HEK293T (cell line): ENCODE results near the gene PPP2R5E.
"Not testable (repeated sequence)": the region's sequence is repeated elsewhere in the genome, so short reads cannot be mapped to it uniquely, and the experiment has no call there.

Source experiments
- CTCF ChIA-PET: fragments of 350-600 bp; formaldehyde crosslinking; extraction: SDS; loops from one replicate; lab custom pipeline; 2021; ENCODE audit warnings: antibody characterized with exemption, inconsistent platforms; lab: Yijun Ruan, JAX
- POLR2A ChIA-PET: fragments of 350-600 bp; formaldehyde crosslinking; extraction: SDS; loops from one replicate; lab custom pipeline; 2020; ENCODE audit warnings: antibody characterized with exemption, inconsistent platforms; lab: Yijun Ruan, JAX
- DNase-seq: peaks from one replicate; pipeline ENCODE4 v3.0.0; 2012; ENCODE audit warnings: mixed read lengths; ENCODE audit errors: extremely low spot score
- ARNT ChIP-seq: fragments of 450-650 bp; IDR thresholded peaks from 2 replicates; pipeline ENCODE4 v1.6.1; 2017; ENCODE audit warnings: mild to moderate bottlenecking
- BHLHE40 ChIP-seq: fragments of 450-650 bp; IDR thresholded peaks from 2 replicates; pipeline ENCODE4 v1.6.1; 2016; ENCODE audit warnings: mild to moderate bottlenecking, moderate library complexity, borderline replicate concordance
- CTBP1 ChIP-seq: fragments of 450-650 bp; IDR thresholded peaks from 2 replicates; pipeline ENCODE4 v1.6.1; 2016; ENCODE audit warnings: borderline replicate concordance
- ELF4 ChIP-seq: fragments of 450-650 bp; IDR thresholded peaks from 2 replicates; pipeline ENCODE4 v1.6.1; 2017; ENCODE audit warnings: antibody characterized with exemption
- FOXA1 ChIP-seq: fragments of 450-650 bp; IDR thresholded peaks from 2 replicates; pipeline ENCODE4 v1.6.1; 2016; ENCODE audit warnings: mild to moderate bottlenecking
- FOXK2 ChIP-seq: fragments of 450-650 bp; IDR thresholded peaks from 2 replicates; pipeline ENCODE4 v1.6.1; 2016; ENCODE audit warnings: mild to moderate bottlenecking
- FOXM1 ChIP-seq: fragments of 450-650 bp; IDR thresholded peaks from 2 replicates; pipeline ENCODE4 v1.6.1; 2017; ENCODE audit warnings: mild to moderate bottlenecking, borderline replicate concordance
- HDGF ChIP-seq: fragments of 450-650 bp; IDR thresholded peaks from 2 replicates; pipeline ENCODE4 v1.6.1; 2017; ENCODE audit warnings: antibody characterized with exemption, borderline replicate concordance
- L3MBTL2 ChIP-seq: fragments of 450-650 bp; conservative IDR thresholded peaks from 2 replicates; pipeline ENCODE4 v1.6.1; 2016; ENCODE audit warnings: mild to moderate bottlenecking
- LEF1 ChIP-seq: fragments of 450-650 bp; IDR thresholded peaks from 2 replicates; pipeline ENCODE4 v1.6.1; 2017; ENCODE audit warnings: mild to moderate bottlenecking, borderline replicate concordance
- NFRKB ChIP-seq: fragments of 450-650 bp; IDR thresholded peaks from 2 replicates; pipeline ENCODE4 v1.6.1; 2016; ENCODE audit warnings: mild to moderate bottlenecking, moderate library complexity
- SP1 ChIP-seq: fragments of 450-650 bp; IDR thresholded peaks from 2 replicates; pipeline ENCODE4 v1.6.1; 2017
- SUZ12 ChIP-seq: fragments of 450-650 bp; IDR thresholded peaks from 2 replicates; pipeline ENCODE4 v1.6.1; 2016; ENCODE audit warnings: mild to moderate bottlenecking
- TARDBP ChIP-seq: fragments of 450-650 bp; IDR thresholded peaks from 2 replicates; pipeline ENCODE4 v1.6.1; 2016
- ZNF384 ChIP-seq: fragments of 450-650 bp; IDR thresholded peaks from 2 replicates; pipeline ENCODE4 v1.6.1; 2016
- TF ChIP-seq, protein P1 (sequence below): fragments of 450-650 bp; IDR thresholded peaks from 2 replicates; pipeline ENCODE4 v1.6.1; 2016

PPP2R5E gene

DNA sequence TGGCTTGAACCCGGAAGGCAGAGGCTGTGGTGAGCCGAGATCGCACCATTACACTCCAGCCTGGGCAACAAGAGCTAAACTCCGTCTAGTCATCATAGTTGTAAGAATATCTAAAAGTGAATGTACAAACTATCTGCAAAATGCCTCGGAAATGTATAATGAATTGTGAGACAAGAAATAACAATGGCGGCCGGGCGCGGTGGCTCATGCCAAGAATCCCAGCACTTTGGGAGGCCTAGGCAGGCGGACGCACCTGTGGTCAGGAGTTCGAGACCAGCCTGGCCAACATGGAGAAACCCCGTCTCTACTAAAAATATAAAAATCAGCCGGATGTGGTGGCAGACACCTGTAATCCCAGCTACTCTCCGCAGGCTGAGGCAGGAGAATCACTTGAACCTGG is 9.7 kb downstream of the PPP2R5E start:
- no peak for TF ChIP-seq SUZ12
- no peak for TF ChIP-seq FOXM1
- no peak for TF ChIP-seq HDGF
- TF ChIP-seq, protein P1, sequence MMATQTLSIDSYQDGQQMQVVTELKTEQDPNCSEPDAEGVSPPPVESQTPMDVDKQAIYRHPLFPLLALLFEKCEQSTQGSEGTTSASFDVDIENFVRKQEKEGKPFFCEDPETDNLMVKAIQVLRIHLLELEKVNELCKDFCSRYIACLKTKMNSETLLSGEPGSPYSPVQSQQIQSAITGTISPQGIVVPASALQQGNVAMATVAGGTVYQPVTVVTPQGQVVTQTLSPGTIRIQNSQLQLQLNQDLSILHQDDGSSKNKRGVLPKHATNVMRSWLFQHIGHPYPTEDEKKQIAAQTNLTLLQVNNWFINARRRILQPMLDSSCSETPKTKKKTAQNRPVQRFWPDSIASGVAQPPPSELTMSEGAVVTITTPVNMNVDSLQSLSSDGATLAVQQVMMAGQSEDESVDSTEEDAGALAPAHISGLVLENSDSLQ: no peak
- TF ChIP-seq CTBP1: no peak
- TF ChIP-seq FOXK2: no peak
- no peak for TF ChIP-seq SP1
- no peak for TF ChIP-seq ELF4
- TF ChIP-seq TARDBP: no peak
- no peak for TF ChIP-seq LEF1
- TF ChIP-seq FOXA1: no peak
- TF ChIP-seq BHLHE40: no peak
- no peak for TF ChIP-seq NFRKB
- TF ChIP-seq ARNT: no peak
- no peak for TF ChIP-seq ZNF384
- no peak for TF ChIP-seq L3MBTL2
- ChIA-PET POLR2A (no interaction called here), CTCF (interaction anchor here (1.1 kb wide), 1 partner anchor 16 kb away, joined by 3 read pairs; no protein-coding TSS in a partner anchor)
- no peak for DNase-seq

DNA sequence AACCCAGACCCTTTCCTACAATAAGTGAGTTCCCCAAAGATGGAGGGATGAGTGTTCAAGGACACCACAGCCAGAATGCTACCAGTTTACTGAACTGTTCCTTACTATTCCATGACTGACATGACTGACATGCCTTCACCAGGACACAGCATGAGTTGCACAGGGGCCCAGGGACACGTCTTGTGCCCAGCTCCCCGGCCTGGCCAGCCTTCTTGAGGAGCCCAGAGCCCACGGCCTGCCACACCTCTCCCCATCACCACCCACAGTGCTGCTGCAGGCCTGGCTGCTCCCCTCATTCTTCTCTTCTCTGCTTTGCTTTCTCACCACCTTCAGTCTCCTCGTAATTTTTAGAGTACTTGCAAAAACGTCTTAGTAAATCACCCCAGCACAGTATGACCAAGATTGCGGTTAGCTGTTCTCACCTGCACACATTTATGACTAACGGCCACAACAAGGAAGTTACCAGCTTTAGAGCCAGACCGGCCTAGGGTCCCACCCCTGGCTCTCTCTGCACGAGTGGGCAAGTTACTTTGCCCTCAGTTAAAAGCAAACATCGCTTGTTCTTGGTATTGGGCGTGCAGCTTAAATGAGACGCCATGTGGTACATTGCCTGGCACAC is 18.5 kb downstream of the PPP2R5E start:
- CTCF ChIA-PET: interaction anchor here (0.7 kb wide), 1 partner anchor 20 kb away, joined by 3 read pairs; no protein-coding TSS in a partner anchor
- no peak for TF ChIP-seq SP1
- TF ChIP-seq ARNT: no peak
- no peak for TF ChIP-seq BHLHE40
- TF ChIP-seq FOXM1: no peak
- no peak for TF ChIP-seq HDGF
- TF ChIP-seq FOXA1: no peak
- TF ChIP-seq ELF4: no peak
- TF ChIP-seq LEF1: no peak
- TF ChIP-seq SUZ12: no peak
- TF ChIP-seq, protein P1: no peak
- TF ChIP-seq L3MBTL2: no peak
- no peak for TF ChIP-seq FOXK2
- no peak for TF ChIP-seq NFRKB
- no peak for TF ChIP-seq ZNF384
- TF ChIP-seq TARDBP: no peak
- no peak for TF ChIP-seq CTBP1
- POLR2A ChIA-PET: no interaction called here
- DNase-seq: no peak

DNA sequence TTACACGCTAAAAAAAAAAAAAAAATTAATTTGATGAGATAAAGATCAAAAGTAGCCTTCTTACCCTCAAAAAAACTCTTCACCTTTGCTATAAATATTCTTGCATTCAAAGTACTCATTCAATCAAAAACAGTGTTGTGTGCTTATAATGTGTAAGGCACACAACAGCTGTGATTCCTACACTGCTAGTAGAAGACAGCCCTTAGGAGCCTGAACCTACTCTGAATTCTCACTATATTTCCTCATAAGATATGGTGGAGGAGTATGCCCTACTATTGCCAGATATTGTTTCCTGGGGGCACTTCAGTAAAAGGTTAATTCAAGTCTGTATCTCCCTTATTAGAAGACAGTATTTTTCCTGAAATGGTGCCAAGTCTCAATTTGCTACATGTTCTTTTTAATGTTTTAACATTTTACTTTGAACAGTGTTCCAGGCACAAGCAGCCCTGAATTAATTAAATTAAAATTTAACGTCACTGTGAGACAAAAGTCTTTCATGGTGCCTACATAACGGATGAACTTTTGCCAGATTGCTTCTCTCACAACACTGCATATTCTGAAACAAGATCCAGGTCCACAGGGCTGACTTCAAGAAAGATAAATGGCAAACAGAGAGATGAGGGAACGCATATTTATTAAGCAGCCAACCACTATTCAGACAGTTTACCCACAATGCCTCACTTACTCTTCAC is 19.3 kb downstream of the PPP2R5E start:
- ChIA-PET POLR2A (no interaction called here), CTCF (no interaction called here)
- TF ChIP-seq CTBP1 (no peak), ARNT (no peak), FOXA1 (no peak)
- no peak for DNase-seq

DNA sequence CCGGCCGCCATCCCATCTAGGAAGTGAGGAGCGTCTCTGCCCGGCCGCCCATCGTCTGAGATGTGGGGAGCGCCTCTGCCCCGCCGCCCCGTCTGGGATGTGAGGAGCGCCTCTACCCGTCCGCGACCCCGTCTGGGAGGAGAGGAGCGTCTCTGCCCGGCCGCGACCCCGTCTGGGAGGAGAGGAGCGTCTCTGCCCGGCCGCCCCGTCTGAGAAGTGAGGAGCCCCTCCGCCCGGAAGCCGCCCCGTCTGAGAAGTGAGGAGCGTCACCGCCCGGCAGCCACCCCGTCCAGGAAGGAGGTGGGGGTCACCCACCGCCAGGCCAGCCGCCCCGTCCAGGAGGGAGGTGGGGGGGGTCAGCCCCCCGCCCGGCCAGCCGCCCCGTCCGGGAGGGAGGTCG is 20.7 kb downstream of the PPP2R5E start:
- POLR2A ChIA-PET, CTCF ChIA-PET: not testable (repeated sequence)

DNA sequence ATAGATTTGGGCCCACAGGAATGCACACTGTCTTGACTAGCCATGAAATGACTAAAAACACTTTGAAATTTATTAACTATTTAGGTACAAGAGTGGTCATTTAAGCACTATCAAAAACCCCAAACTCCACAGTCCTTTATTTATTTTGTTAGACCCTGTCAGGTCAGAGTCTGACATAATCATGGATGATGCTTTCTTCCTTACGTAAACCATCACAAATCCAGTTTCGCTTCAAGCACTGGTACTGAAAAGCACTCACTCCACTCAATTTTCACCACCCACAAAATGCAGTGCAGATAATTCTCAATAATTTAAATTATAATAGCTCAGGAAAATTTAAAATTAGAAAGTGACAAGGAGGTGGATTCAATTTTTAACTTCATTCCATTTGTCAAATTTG is 25.8 kb downstream of the PPP2R5E start:
- ChIA-PET CTCF (interaction anchor here (0.6 kb wide), 1 partner anchor 15 kb away, joined by 3 read pairs; no protein-coding TSS in a partner anchor), POLR2A (interaction anchor here (1.8 kb wide), 1 partner anchor 26 kb away, joined by 5 read pairs; the partner anchor contains the start of gene PPP2R5E)
- TF ChIP-seq ELF4: no peak
- TF ChIP-seq HDGF: no peak
- no peak for TF ChIP-seq TARDBP
- TF ChIP-seq CTBP1: no peak
- TF ChIP-seq, protein P1: no peak
- no peak for TF ChIP-seq FOXK2
- TF ChIP-seq BHLHE40: no peak
- TF ChIP-seq FOXA1: no peak
- no peak for TF ChIP-seq ARNT
- no peak for TF ChIP-seq NFRKB
- no peak for TF ChIP-seq FOXM1
- no peak for TF ChIP-seq SP1
- no peak for DNase-seq

More for the DNA sequence above, 20.7 kb downstream of the PPP2R5E start:
- DNase-seq: not testable (repeated sequence)

DNA sequence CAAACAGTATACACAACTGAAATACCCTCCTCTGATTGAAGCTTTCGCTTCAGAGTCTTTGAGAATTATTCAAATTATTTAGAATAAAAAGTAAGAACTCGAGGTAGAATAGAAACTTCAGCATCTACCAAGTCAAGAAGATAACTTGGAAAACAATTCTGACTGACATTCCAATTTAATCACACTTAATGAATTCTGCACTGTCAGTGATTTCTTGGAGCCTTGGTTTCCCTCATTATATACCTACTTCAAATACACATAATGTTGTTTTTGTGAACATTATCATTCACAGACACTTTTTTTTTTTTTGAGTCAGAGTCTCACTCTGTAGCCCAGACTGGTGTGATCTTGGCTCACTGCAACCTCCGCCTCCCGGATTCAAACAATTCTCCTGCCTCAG is 27.9 kb downstream of the PPP2R5E start:
- ChIA-PET CTCF (interaction anchor here (0.7 kb wide), 1 partner anchor 126 kb away, joined by 3 read pairs; no protein-coding TSS in a partner anchor), POLR2A (interaction anchor here (1.7 to 1.8 kb wide), 2 partner anchors 28 kb away, joined by 5 to 8 read pairs; partner anchors contain the start of gene PPP2R5E)
- no peak for DNase-seq
- TF ChIP-seq LEF1: no peak
- no peak for TF ChIP-seq ZNF384
- no peak for TF ChIP-seq ARNT
- TF ChIP-seq FOXA1: no peak
- no peak for TF ChIP-seq TARDBP
- TF ChIP-seq NFRKB: no peak
- no peak for TF ChIP-seq FOXM1
